Dermis blood vessel endothelial cell (primary cell): Measurements from ENCODE around the gene POM121L2. TPM values are rescaled to one million over a fixed set of nuclear protein-coding genes. Genes with fewer than 3 reads are reported as not detected.

Source experiments
- total RNA-seq: library from RNA; depleted of rRNA; stranded (reverse); fragments of >200 nt; gene quantifications from 2 replicates; pipeline ENCODE4 v1.2.3, GENCODE V29; 2014

The POM121L2 gene
- total RNA-seq, 1 donor from 2014 or later = not detected

Other genes starting within 250 kb of the POM121L2 start
- gene PRSS16, start 64.6 kb downstream of the POM121L2 start, total RNA-seq = 0.14 TPM in 1 of 2 replicates, not detected in the other
- 1.1 and 1.4 TPM in 2 replicates for gene ZNF391, start 76.5 kb upstream of the POM121L2 start, total RNA-seq
- gene ZNF184, start 160.8 kb upstream of the POM121L2 start, total RNA-seq = 6.4 and 7.5 TPM in 2 replicates